ENCODE results near the gene RAD50. TPM values are rescaled to one million over a fixed set of nuclear protein-coding genes. Genes with fewer than 3 reads are reported as not detected.

RAD50 gene
- total RNA-seq, 1 donor from 2014 or later, result 48.2 TPM

- Mint-ChIP-seq H3K4me3 (no peak overlapping the region), H3K36me3 (no peaks in the 10 kb centered on the region), H3K27me3 (ENCODE audit: insufficient read depth, low read depth) (peaks cover 6% of the 10 kb centered on the region), H3K9me3 (no peaks in the 10 kb centered on the region), H3K27ac (no peak overlapping the region), H3K4me1 (peaks cover 23% of the 10 kb centered on the region)
- Histone ChIP-seq H4K20me1 (ENCODE audit: low read depth) (no peaks in the 10 kb centered on the region), H3K9ac (no peak overlapping the region), H3K9me3 (ENCODE audit: low read depth) (no peaks in the 10 kb centered on the region), H3K4me2 (no peak overlapping the region), H3K4me3 (no peak overlapping the region), H3K36me3 (no peaks in the 10 kb centered on the region), H2AFZ (replicated peaks) (no peak overlapping the region), H3F3A (ENCODE audit: low read depth) (no peaks in the 10 kb centered on the region), H3K4me1 (no peaks in the 10 kb centered on the region), H3K27me3 (no peaks in the 10 kb centered on the region), H3K27ac (no peak overlapping the region), H3K79me2 (ENCODE audit: low read depth) (no peaks in the 10 kb centered on the region)
- DNase-seq (ENCODE audit: low spot score), result no peak
- TF ChIP-seq EZH2phosphoT487 (IDR thresholded peaks at IDR 0.05), result no peak
- TF ChIP-seq CTCF (IDR thresholded peaks at IDR 0.05), result no peak
- TF ChIP-seq EZH2 (IDR thresholded peaks at IDR 0.05), result no peak
Observed at GRCh38 chr5:132667761-132668705, 111.3 kb downstream of the RAD50 start.

DNA sequence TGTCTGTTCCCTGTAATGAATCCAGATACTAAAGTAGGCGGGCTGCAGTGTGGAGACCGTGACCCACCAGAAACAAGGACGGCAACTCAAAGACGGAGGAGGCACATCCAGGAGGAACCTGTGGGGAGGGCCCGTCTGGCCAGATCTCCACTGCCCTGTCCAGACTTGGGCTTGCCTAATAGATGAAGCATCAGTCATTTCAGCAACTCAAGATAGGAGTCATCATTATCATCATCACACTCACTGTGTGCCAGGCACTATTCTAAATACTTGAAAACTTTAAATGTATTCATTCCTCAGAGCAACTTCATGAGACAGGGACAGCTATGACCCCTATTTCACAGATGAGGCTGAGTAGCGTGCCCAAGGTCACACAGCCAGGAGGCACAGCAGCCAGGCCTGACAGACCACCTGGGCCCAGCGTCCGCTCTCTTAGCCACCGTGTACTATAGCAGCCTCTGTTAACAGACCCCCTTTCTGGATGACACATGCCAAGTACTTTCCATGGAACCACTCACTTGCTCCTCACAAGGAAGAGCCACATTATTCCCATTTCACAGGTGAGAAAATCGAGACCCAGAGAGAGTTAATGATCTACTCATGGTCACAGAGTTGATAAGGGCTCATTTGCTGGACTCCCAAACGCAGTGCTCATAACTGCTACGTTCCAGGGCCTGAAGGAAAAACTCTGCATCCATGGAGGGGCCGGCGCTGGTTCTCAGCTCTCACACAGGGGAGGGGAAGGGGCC lies 112.1 kb downstream of the RAD50 start:
- TF ChIP-seq EZH2phosphoT487 (IDR thresholded peaks at IDR 0.05) (no peak), CTCF (IDR thresholded peaks at IDR 0.05) (no peak), EZH2 (IDR thresholded peaks at IDR 0.05) (no peak)
- H2AFZ ChIP-seq (replicated peaks), result no peak overlapping the region
- H3K4me1 ChIP-seq, result no peaks in the 10 kb centered on the region
- H3F3A ChIP-seq (ENCODE audit: low read depth), result no peaks in the 10 kb centered on the region
- no peaks in the 10 kb centered on the region for H3K36me3 ChIP-seq
- H3K4me3 ChIP-seq, result no peak overlapping the region
- Mint-ChIP-seq H3K9me3 (no peaks in the 10 kb centered on the region), H3K27ac (no peak overlapping the region), H3K4me3 (no peak overlapping the region), H3K27me3 (ENCODE audit: insufficient read depth, low read depth) (peaks cover 6% of the 10 kb centered on the region), H3K36me3 (no peaks in the 10 kb centered on the region), H3K4me1 (peaks cover 16% of the 10 kb centered on the region)
- no peaks in the 10 kb centered on the region for H3K27me3 ChIP-seq
- no peaks in the 10 kb centered on the region for H3K79me2 ChIP-seq (ENCODE audit: low read depth)
- H3K27ac ChIP-seq, result no peak overlapping the region
- no peaks in the 10 kb centered on the region for H3K9me3 ChIP-seq (ENCODE audit: low read depth)
- no peak overlapping the region for H3K4me2 ChIP-seq
- no peaks in the 10 kb centered on the region for H4K20me1 ChIP-seq (ENCODE audit: low read depth)
- no peak overlapping the region for H3K9ac ChIP-seq
- no peak for DNase-seq (ENCODE audit: low spot score)

DNA sequence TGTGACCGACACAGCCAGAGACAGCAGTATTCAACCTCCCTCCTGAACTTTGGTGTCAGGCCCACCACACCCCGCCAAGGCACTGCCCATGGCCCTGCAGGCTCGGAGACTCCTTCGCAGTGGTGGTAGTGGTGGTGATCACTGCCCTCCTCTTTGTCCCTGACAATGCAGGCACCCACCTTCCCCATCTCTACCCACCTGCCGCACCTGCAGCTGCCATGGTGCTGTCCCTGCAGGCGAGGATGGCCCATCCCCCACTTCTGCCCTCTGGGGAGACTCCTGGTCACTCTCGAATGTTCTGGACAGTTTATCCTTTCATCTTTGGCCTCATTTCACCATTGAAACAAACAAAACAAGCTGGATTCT lies 112.7 kb downstream of the RAD50 start:
- no peaks in the 10 kb centered on the region for H3K36me3 ChIP-seq
- H3K27ac ChIP-seq, result no peak overlapping the region
- TF ChIP-seq CTCF (IDR thresholded peaks at IDR 0.05) (no peak), EZH2 (IDR thresholded peaks at IDR 0.05) (no peak), EZH2phosphoT487 (IDR thresholded peaks at IDR 0.05) (no peak)
- H3K27me3 ChIP-seq, result no peaks in the 10 kb centered on the region
- no peak overlapping the region for H3K4me3 ChIP-seq
- peaks cover 11% of the 10 kb centered on the region for H3K4me1 Mint-ChIP-seq
- no peaks in the 10 kb centered on the region for H3K4me1 ChIP-seq
- no peaks in the 10 kb centered on the region for H3K9me3 ChIP-seq (ENCODE audit: low read depth)
- no peak overlapping the region for H3K4me2 ChIP-seq
- no peaks in the 10 kb centered on the region for H3K9me3 Mint-ChIP-seq
- no peak for DNase-seq (ENCODE audit: low spot score)
- peaks cover 6% of the 10 kb centered on the region for H3K27me3 Mint-ChIP-seq (ENCODE audit: insufficient read depth, low read depth)
- no peak overlapping the region for H3K27ac Mint-ChIP-seq
- no peak overlapping the region for H3K9ac ChIP-seq
- no peak overlapping the region for H2AFZ ChIP-seq (replicated peaks)
- no peaks in the 10 kb centered on the region for H3K79me2 ChIP-seq (ENCODE audit: low read depth)
- H3K36me3 Mint-ChIP-seq, result no peaks in the 10 kb centered on the region
- no peaks in the 10 kb centered on the region for H4K20me1 ChIP-seq (ENCODE audit: low read depth)
- no peak overlapping the region for H3K4me3 Mint-ChIP-seq
- H3F3A ChIP-seq (ENCODE audit: low read depth), result no peaks in the 10 kb centered on the region
